Cerebellar nuclear complex (tissue), 1 donor: Measurements from ENCODE around the gene GPC6.

Source experiments
- DNase-seq, 2 experiments: peaks; one replicate each; lab custom pipeline; 2025; lab: John Stamatoyannopoulos, UW

Gene GPC6

GRCh38 chr13:93230261-93230855, 3.8 kb downstream of the GPC6 start:
- no peak for DNase-seq

GRCh38 chr13:93231867-93232266, 5.3 kb downstream of the GPC6 start:
- DNase-seq, result no peak

GRCh38 chr13:93233997-93234416, 7.4 kb downstream of the GPC6 start:
- no peak for DNase-seq

- no peak for DNase-seq
Observed at GRCh38 chr13:93234459-93234858, 7.9 kb downstream of the GPC6 start.

GRCh38 chr13:93235258-93236015, 8.8 kb downstream of the GPC6 start:
- no peak for DNase-seq

GRCh38 chr13:93238711-93239110, 12.1 kb downstream of the GPC6 start:
- DNase-seq, result no peak

- no peak for DNase-seq
Observed at GRCh38 chr13:93243375-93244063, 16.9 kb downstream of the GPC6 start.

- DNase-seq, result no peak
Observed at GRCh38 chr13:93244141-93244917, 17.7 kb downstream of the GPC6 start.

- DNase-seq, result no peak
Observed at GRCh38 chr13:93244918-93245280, 18.3 kb downstream of the GPC6 start.

- no peak for DNase-seq
Observed at GRCh38 chr13:93246069-93246468, 19.5 kb downstream of the GPC6 start.

GRCh38 chr13:93248627-93249047, 22.0 kb downstream of the GPC6 start:
- no peak for DNase-seq

GRCh38 chr13:93249364-93250306, 23.0 kb downstream of the GPC6 start:
- no peak for DNase-seq

GRCh38 chr13:93254775-93255174, 28.2 kb downstream of the GPC6 start:
- no peak for DNase-seq

- DNase-seq, result no peak
Observed at GRCh38 chr13:93256998-93257397, 30.4 kb downstream of the GPC6 start.

GRCh38 chr13:93259527-93260080, 33.0 kb downstream of the GPC6 start:
- DNase-seq, result no peak

- DNase-seq, result no peak
Observed at GRCh38 chr13:93260591-93260990, 34.0 kb downstream of the GPC6 start.

- no peak for DNase-seq
Observed at GRCh38 chr13:93262729-93263345, 36.2 kb downstream of the GPC6 start.

GRCh38 chr13:93264876-93265275, 38.3 kb downstream of the GPC6 start:
- no peak for DNase-seq

- DNase-seq, result no peak
Observed at GRCh38 chr13:93265800-93266199, 39.2 kb downstream of the GPC6 start.

GRCh38 chr13:93266681-93267080, 40.1 kb downstream of the GPC6 start:
- DNase-seq, result no peak
